Measurements from ENCODE around the gene LIPI. TPM values are rescaled to one million over a fixed set of nuclear protein-coding genes. Genes with fewer than 3 reads are reported as not detected.

The LIPI gene
- total RNA-seq, 2 donors from 2014 or later: not detected

DNA sequence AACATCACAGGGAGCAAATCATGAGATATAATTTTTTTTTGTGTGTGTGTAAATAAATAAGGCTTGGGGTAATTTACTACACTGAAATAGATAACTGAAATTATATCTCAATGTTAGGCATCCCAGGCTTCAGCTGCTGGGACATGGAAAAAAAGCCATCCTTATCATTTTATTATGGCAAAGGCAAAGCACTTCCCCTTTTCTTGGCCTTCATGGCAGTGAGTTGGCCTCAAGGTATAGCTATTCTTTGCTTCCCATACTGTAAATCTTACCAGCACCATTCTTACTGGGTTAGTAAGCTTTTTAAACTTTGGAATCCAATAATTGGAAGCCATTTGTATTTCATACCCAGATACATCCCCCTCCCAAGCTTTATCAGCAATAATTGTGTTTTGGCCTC is 34.2 kb upstream of the LIPI start:
- no peaks in the 10 kb centered on the region for H3K36me3 ChIP-seq
- no peaks in the 10 kb centered on the region for H3K4me1 ChIP-seq
- no peak overlapping the region for H3K27ac ChIP-seq
- no peaks in the 10 kb centered on the region for H3K27me3 ChIP-seq
- TF ChIP-seq, protein P1, sequence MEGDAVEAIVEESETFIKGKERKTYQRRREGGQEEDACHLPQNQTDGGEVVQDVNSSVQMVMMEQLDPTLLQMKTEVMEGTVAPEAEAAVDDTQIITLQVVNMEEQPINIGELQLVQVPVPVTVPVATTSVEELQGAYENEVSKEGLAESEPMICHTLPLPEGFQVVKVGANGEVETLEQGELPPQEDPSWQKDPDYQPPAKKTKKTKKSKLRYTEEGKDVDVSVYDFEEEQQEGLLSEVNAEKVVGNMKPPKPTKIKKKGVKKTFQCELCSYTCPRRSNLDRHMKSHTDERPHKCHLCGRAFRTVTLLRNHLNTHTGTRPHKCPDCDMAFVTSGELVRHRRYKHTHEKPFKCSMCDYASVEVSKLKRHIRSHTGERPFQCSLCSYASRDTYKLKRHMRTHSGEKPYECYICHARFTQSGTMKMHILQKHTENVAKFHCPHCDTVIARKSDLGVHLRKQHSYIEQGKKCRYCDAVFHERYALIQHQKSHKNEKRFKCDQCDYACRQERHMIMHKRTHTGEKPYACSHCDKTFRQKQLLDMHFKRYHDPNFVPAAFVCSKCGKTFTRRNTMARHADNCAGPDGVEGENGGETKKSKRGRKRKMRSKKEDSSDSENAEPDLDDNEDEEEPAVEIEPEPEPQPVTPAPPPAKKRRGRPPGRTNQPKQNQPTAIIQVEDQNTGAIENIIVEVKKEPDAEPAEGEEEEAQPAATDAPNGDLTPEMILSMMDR (IDR thresholded peaks at IDR 0.05): no peak
- no peak overlapping the region for H3K4me3 ChIP-seq
- no peak overlapping the region for H3K9ac ChIP-seq (ENCODE audit: low read depth in 2 of 2, low read length in 2 of 2)
- no peaks in the 10 kb centered on the region for H3K9me3 ChIP-seq
- intact Hi-C loops (cut with DNase I): no loop called here
- DNase-seq: no peak

DNA sequence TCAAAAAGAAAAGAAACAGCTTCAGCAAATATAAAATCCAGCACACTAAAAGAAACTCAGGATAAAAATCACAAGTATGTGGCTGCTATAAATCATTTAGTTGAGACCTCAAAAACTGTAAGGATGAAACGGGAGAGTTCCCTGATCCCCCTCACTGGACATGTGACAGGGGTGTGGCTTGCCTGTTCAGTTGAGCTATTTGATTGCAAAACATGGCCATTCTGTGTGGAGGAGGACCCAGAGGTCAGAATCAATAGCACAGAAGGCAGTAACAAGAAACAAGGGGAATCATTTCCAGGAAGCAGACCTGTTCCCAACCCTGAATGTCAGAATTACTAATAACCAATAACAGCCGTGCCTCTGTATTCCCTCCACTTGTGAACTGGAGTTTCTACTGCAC is 33.1 kb upstream of the LIPI start:
- H3K27me3 ChIP-seq: no peaks in the 10 kb centered on the region
- H3K36me3 ChIP-seq: no peaks in the 10 kb centered on the region
- no peaks in the 10 kb centered on the region for H3K4me1 ChIP-seq
- TF ChIP-seq, protein P1 (IDR thresholded peaks at IDR 0.05): no peak
- no peak for DNase-seq
- H3K4me3 ChIP-seq: no peak overlapping the region
- H3K9ac ChIP-seq (ENCODE audit: low read depth in 2 of 2, low read length in 2 of 2): no peak overlapping the region
- intact Hi-C loops (cut with DNase I): no loop called here
- H3K9me3 ChIP-seq: no peaks in the 10 kb centered on the region
- no peak overlapping the region for H3K27ac ChIP-seq

DNA sequence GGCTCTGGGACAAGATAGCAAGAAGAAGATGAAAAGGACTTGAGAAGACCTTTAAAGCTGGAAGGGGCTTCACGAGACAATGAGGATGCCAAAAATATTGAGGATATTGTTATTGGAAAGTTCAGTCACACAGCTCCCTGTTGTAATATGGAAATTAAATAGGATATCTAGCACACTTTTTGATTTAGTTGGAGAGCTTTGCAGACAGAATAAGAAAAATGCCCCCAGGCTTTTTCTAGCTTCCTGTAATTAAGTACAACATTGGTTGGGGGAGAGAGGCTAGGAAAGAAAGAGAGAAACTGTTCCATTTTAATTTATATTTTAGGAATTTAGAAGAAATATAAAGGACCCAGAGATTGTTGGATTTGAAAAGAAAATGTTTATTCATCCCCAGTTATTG is 32.7 kb upstream of the LIPI start:
- H3K4me1 ChIP-seq: no peaks in the 10 kb centered on the region
- no peak overlapping the region for H3K9ac ChIP-seq (ENCODE audit: low read depth in 2 of 2, low read length in 2 of 2)
- no peak for DNase-seq
- no peaks in the 10 kb centered on the region for H3K27me3 ChIP-seq
- intact Hi-C loops (cut with DNase I): no loop called here
- no peak overlapping the region for H3K4me3 ChIP-seq
- no peak overlapping the region for H3K27ac ChIP-seq
- TF ChIP-seq, protein P1 (IDR thresholded peaks at IDR 0.05): no peak
- no peaks in the 10 kb centered on the region for H3K36me3 ChIP-seq
- H3K9me3 ChIP-seq: no peaks in the 10 kb centered on the region

DNA sequence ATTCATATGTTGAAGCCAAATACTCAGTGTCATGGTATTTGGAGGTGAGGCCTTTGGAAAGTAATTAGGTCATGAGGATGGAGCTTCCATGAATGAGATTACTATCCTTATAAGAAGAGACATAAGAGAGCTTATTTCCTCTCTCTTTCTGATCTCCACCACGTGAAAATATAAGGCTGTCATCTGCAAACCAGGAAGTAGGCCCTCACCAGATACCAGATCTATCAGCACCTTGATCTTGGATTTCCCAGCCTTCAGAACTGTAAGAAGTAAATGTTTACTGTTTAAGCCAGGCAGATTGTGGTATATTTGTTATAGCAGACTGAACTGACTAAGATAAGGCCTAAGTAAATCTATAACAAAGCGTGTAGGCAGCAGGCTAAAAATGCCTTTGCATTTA is 30.5 kb upstream of the LIPI start:
- Histone ChIP-seq H3K9ac (ENCODE audit: low read depth in 2 of 2, low read length in 2 of 2) (no peak overlapping the region), H3K9me3 (no peaks in the 10 kb centered on the region), H3K4me1 (no peaks in the 10 kb centered on the region), H3K36me3 (no peaks in the 10 kb centered on the region), H3K27me3 (no peaks in the 10 kb centered on the region), H3K4me3 (no peak overlapping the region), H3K27ac (no peak overlapping the region)
- no peak for DNase-seq
- TF ChIP-seq, protein P1 (IDR thresholded peaks at IDR 0.05): no peak
- intact Hi-C loops (cut with DNase I): no loop called here

DNA sequence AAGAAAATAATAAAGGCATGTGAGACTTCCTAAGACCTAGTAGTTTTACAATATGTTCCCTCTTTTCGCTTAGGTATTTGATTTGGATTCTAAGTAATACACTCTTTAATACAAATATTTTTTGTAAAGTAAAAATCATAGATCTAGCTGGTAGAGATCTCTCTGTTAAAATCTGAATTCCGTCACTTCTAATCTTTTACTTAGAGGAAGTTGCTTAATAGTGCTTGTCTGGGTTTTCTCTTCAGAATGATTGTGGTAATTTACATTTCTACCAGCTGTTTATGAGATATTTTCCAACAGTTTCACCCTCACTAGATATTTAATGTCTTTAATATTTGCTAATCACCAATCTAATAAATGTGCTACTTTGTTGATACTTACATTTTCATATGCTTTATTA is 28.5 kb upstream of the LIPI start:
- no peak overlapping the region for H3K4me3 ChIP-seq
- no peaks in the 10 kb centered on the region for H3K27me3 ChIP-seq
- no peak overlapping the region for H3K27ac ChIP-seq
- intact Hi-C loops (cut with DNase I): no loop called here
- no peak for DNase-seq
- no peaks in the 10 kb centered on the region for H3K9me3 ChIP-seq
- no peaks in the 10 kb centered on the region for H3K4me1 ChIP-seq
- TF ChIP-seq, protein P1 (IDR thresholded peaks at IDR 0.05): no peak
- H3K9ac ChIP-seq (ENCODE audit: low read depth in 2 of 2, low read length in 2 of 2): no peak overlapping the region
- H3K36me3 ChIP-seq: no peaks in the 10 kb centered on the region

DNA sequence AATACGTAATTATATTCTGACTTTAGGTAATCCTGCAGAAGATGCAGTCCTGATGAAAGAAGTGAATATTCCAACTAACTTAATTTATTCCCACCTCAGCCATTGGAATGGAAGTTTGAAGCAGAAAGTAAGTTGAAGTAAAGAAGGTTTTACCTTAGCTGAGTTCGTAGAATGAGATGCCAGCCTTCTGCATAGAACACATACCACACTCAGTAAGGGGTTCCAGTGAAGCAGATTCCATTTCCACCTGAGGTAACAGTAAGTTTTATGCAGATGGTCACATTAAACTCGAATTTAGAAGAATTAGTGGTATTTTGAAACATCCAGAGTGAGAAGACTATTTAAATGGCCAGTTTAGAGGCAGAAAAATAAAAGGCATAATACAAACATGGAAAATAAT is 25.4 kb upstream of the LIPI start:
- TF ChIP-seq, protein P1 (IDR thresholded peaks at IDR 0.05): no peak
- Histone ChIP-seq H3K4me3 (no peak overlapping the region), H3K9me3 (no peaks in the 10 kb centered on the region), H3K9ac (ENCODE audit: low read depth in 2 of 2, low read length in 2 of 2) (no peak overlapping the region), H3K27me3 (no peaks in the 10 kb centered on the region), H3K27ac (no peak overlapping the region), H3K4me1 (no peaks in the 10 kb centered on the region), H3K36me3 (no peaks in the 10 kb centered on the region)
- DNase-seq: no peak
- intact Hi-C loops (cut with DNase I): no loop called here
